ENCODE results near the gene SATL1.
"Not testable (repeated sequence)": the region's sequence is repeated elsewhere in the genome, so short reads cannot be mapped to it uniquely, and the experiment has no call there.

Gene SATL1, protein sequence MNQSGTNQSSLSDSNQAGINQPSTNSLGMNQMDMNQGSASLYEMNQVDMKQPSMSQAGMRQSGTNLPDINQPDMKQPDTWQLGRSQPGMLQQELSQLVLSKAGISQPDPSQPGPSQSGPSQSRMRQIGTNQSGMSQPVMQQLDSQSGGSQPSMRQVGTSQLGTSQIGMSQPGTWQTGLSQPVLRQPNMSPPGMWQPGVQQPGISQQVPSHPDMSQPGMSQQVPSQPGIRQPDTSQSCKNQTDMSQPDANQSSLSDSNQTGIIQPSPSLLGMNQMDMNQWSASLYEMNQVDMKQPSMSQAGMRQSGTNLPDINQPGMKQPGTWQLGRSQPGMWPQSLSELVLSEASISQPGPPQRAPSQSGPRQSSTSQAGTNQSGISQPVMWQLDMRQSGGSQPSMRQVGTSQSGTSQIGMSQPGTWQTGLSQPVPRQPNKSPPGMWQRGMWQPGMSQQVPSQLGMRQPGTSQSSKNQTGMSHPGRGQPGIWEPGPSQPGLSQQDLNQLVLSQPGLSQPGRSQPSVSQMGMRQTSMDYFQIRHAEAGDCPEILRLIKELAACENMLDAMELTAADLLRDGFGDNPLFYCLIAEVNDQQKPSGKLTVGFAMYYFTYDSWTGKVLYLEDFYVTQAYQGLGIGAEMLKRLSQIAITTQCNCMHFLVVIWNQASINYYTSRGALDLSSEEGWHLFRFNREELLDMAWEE

DNA sequence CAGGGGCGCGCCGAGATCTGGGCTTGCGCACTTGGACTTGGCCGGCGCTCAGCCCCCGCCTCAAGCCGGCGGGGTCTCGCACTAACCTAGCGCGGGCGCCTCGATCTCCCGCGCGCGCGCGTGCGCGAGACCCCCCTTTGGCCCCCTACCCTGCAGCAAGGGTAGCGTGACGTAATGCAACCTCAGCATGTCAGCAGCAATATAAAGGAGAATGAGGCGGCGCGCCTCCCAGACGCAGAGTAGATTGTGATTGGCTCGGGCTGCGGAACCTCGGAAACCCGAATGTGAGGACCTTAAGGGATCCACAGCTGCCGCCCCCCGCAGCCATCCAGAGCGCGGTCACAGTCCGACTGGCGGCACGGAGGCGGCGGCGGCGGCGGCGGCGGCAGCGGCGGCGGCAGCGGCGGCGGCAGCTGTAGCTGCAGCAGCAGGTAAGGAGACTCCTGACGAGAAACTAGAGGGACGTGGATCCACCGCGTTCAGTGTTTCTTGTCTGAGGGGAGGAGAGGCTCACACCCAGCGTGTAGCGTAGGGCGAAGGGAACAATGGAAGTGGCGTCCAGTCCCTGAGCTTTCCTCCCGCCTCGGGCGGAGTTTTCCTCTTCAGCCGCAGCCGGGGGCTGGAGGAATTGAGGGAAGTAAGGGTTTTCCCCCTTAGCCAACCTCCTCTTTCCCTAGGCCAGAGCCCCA lies at the start of gene SATL1, which contains the start of gene ZNF711:
SATL1 (minus strand) TSS at position 19 of the 689 bp plus-strand sequence. CDS start 134,811 bp downstream, outside the sequence.
ZNF711 (plus strand) TSS at position 231 of the 689 bp plus-strand sequence. CDS start 3,582 bp downstream, outside the sequence.
- H3K27ac ChIP-seq = peak within 1 kb of the TSS in 6 of 21 experiments; percentile 17 to 65 (median 45)

DNA sequence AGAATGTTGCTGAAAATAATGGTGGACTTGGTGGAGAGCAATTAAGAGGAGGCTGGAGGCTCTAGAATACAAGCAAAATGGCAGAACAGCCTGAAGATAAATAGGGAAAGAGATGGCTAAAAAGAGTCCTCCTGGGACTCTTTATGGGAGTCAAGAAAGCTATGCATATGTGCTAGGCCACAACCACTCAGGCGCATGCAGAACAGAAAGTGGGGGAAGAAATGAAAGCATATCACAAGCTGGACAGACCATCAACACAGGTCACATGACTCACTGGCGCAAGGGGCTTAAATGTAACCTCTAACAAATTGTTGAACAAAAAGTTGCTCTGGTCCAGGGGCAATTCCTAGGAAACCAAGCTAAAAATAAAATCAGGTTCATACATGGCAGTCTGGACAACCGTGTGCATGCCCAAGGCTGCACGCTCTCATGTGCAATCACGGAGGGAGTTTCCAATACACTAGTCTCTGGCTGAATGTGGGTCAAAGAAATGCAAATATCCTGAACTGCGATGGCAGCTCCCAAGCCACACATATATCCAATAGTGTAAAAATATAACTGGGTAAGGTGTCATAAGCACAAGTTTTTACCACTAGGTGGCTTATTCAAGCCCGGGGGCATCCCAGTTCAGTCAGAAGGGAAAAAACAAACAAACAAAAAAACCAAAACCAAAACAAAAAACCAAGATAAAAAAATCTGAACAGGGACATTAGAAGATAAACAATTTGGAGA lies 45.6 kb upstream of the SATL1 start:
- no peak overlapping the region for H3K4me3 ChIP-seq
- H3K27ac ChIP-seq = no peak overlapping the region

More for the DNA sequence above, at the start of gene SATL1, which contains the start of gene ZNF711:
- peak within 1 kb of the TSS; percentile 30 to 57 (median 43) for H3K4me3 ChIP-seq

DNA sequence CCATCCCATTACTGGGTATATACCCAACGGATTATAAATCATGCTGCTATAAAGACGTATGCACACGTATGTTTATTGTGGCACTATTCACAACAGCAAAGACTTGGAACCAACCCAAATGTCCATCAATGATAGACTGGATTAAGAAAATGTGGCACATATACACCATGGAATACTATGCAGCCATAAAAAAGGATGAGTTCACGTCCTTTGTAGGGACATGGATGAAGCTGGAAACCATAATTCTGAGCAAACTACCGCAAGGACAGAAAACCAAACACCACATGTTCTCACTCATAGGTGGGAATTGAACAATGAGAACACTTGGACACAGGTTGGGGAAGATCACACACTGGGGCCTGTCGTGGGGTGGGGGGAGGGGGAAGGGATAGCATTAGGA lies 41.7 kb upstream of the SATL1 start:
- H3K4me3 ChIP-seq, H3K27ac ChIP-seq: not testable (repeated sequence)

DNA sequence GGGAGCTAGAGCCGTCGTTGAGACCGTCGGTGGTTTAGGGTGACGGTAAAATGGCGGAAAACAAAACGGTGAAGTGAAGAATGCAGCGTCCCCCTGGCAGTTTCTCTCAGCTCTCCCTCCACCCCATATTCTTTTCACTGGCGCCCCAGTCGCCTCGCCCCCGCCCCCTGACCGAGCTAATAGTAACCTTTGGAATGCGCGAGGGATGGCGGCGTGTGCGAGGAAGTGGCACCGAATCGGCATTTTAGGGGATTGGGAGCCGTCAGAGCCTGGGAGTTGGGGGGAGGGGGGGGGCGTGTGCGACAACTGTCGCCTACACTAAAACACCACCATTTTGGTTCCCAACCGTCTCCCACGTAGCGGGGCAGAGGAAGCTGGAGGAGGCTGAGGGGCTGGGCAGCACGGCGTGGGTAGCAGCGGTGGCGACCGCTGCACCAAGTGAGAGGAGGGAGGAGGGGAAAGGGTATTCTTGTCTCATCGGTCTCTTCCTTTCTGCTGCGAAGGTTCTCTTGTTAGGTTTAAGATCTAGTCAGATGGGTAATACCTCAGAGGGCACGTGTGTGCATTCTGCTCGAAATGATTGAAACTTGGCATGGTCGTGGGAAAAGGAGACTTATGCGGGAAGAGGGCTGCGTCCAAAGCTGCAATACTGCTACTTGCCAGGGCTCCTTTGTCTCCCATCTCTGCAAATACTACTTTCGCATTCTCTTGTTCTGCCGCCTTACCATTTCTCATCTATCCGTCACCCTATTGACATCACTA lies 1.1 kb upstream of the SATL1 start:
- H3K4me3 ChIP-seq = peak overlapping the region; percentile 30 to 57 (median 43)
- peak overlapping the region in 6 of 21 experiments; percentile 17 to 65 (median 45) for H3K27ac ChIP-seq

DNA sequence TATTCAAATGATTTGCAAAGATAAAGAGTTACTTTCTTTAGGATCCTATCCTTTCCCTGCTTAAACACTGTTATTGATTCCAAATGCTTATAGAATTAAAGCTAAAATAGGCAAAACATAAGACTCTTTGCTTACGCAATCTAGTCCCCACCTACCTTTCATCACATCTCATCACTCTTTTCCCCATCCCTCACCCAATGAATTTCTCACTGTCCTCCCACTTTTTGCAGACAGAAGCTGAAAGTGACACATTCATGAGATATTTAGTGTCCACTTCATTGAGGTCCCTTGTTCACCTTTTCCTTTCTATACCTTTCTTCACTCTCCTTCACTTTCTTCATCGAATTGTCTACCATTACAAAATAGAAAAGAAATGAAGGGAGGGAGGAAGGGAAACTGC lies 424 bp downstream of the SATL1 start:
- Histone ChIP-seq H3K4me3 (peak overlapping the region in 2 of 7 experiments; percentile 36 to 57), H3K27ac (no peak overlapping the region)

DNA sequence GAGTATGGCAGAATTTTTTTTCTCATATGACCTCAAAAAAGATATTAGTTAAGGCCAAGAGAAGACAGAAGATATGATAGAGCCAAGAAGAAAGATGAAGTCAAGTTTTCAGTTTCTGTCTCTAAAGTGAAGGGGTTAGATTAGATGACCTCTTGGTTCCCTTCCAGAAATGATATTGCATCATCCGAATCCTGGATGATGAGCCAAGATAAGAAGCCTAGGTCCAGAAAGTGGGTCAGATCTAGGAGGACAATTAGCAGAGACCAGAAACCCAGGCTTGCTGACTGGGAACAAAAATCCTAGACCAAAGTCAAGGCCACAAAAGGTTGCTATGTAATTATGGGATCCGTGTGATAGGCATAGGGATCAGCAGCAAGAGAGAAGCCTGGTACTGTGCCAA lies 20.2 kb downstream of the SATL1 start:
- H3K27ac ChIP-seq = no peak overlapping the region
- H3K4me3 ChIP-seq = no peak overlapping the region

DNA sequence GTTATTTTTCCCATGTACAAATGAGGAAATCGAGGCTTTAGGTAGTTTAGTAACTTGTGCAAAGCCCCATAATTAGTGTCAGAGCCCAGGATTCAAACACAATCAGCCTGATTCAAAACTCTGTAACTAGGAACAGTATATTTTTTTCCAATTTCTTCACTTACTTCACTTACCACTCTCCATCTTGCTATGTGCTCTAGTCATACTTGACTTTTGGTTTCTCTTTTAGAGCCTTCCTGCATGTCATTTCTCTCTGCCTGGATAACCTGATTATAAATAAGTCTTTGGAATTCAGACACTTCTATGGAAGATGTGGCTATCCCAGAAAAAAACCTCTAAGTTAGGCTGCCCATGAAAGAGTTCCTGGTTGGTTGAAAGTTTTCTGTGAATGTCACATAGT lies 22.2 kb downstream of the SATL1 start:
- no peak overlapping the region for H3K4me3 ChIP-seq
- H3K27ac ChIP-seq = no peak overlapping the region

DNA sequence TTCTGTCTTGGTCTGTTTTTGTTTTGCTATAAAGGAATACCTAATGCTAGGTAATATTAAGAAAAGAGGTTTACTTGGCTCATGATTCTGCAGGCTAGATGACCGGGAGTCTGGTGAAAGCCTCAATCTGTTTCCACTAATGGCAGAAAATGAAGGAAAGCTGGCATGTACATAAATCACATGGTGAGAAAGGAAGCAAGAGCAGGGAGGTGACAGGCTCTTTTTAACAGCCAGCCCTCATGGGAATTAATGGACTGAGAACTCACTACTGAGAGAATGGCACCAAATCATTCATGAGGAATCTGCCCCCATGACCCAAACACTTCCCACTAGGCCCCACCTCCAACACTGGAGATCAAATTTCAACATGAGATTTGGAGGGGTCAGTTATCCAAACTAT lies 27.6 kb downstream of the SATL1 start:
- H3K27ac ChIP-seq = no peak overlapping the region

DNA sequence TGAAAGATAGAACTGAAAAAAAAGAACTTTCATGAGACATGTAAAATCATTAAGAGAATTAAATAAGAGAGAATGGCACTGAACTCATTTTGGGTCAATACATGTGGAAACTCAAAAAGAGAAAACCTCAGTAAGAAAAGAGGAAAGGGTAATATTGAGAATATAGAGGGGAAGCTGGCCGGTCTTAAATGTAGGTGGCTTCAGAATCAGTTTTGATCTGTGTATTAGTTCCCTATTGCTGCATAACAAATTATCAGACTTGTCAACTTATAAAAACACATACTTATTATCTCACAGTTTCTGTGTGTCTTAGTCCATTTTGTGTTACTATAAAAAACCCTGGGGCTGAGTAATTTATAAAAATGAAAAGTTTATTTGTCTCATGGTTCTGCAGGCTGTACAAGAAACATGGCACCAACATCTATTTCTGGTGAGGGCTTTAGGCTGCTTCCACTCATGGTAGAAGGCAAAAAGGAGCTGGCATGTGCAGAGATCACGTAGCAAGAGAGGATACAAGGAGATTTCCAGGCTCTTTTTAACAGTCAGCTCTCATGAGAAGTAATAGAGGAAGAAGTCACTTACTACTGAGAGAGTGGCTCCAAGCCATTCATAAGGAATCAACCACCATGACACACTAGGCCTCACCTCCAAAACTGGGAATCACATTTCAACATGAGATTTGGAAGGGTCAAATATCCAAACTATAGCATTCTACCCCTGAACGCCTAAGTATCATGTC lies 29.6 kb downstream of the SATL1 start:
- no peak overlapping the region for H3K4me3 ChIP-seq
- no peak overlapping the region for H3K27ac ChIP-seq

More for the DNA sequence above, 27.6 kb downstream of the SATL1 start:
- no peak overlapping the region for H3K4me3 ChIP-seq

DNA sequence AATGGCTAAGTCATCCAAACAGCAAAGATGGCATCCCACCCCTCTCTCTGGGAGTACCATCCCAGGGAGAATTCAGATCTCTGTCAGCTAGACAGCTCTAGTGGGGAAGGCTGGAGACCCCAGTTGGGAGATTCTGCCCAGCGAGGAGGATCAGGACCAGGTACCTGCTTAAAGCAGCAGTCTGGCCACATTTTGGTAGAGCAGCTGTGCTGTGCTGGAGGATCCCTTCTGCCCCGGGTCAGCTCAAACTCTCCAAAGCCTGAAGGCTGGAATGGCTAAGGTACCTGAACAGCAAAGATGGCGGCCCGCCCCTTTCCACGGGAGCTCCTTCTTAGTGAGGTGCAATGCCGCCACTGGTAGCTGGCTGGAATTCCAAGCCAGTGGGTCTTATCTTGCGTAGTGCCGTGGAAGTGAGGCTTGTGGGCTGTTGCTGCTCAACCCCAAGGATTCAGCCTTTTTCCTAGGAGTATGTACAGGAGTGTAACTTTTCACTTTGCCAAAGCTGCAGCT lies 40.1 kb downstream of the SATL1 start:
- H3K27ac ChIP-seq = no peak overlapping the region
- H3K4me3 ChIP-seq = no peak overlapping the region

DNA sequence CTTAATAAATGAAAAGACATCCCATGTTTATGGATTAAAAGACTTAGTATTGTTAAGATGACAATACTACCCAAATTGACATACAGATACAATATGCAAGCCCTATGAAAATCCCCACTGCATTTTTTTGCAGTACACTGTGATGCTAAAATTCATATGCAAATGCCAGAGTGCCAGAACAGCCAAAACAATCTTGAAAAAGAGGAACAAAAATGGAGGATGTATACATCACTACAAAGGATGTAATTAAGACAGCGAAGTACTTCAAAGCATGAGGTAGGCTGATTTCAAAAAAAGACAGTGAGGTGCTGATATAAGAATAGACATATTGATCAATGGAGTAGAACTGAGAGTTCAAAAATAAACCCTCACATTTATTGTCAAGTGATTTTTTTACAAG lies 47.3 kb downstream of the SATL1 start:
- no peak overlapping the region for H3K4me3 ChIP-seq
- no peak overlapping the region for H3K27ac ChIP-seq

DNA sequence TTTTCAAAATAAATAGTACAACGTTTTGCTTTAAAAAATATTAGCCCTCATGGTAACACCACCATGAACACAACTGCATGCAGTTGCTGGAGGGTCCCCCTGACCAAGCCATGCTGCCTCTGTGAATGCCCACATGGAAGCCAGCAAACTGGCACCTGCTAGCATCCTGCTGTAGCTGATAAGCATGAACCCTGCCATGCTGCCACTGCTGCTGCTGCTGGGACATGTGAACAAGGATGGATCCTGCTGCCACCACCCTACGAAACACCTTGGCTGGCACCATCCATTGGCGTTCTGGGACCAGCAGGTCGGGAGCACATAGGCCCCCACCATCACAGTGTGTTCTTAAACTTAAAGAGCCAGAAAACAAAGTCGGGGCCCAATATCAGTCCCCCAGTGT lies 83.9 kb downstream of the SATL1 start:
- Histone ChIP-seq H3K4me3 (no peak overlapping the region), H3K27ac (no peak overlapping the region)

DNA sequence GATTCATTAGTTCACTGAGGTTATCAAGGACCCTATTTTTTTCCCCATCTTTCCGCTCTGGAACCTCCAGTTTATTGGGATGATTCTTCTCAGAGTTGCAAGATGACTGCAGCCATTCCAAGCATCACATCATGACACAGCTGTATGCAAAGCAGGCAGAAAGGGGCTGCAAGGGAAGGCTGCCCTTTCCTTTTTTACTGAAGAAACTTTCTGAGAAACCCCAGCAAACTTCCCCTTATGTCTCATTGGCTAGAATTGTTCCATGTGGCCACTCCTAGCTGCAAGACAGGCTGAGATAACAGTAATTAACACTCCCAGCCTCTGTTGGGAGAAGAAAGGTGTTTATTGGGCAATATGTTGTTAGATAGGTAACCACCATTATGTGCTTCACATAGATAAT lies 102.6 kb downstream of the SATL1 start:
- Histone ChIP-seq H3K4me3 (no peak overlapping the region), H3K27ac (no peak overlapping the region)

DNA sequence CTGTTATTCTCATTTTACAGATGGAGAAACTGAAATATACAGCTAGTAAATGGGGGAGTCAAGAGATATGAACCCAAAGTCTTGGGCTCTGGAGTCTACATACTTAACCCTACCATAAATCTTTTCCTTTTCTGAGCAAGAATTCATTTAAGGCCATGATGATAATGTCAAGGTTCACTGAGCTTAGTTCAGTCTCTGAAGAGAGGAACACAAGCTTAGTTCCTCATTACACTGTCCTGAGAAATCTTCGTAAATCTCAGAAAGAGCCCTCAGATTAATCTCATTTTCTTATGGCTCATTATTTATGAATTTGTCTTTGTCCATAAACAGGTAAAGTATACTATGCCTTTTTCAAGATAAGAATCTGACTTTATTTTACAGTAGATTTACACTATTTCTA lies 104.2 kb downstream of the SATL1 start:
- Histone ChIP-seq H3K4me3 (no peak overlapping the region), H3K27ac (no peak overlapping the region)

DNA sequence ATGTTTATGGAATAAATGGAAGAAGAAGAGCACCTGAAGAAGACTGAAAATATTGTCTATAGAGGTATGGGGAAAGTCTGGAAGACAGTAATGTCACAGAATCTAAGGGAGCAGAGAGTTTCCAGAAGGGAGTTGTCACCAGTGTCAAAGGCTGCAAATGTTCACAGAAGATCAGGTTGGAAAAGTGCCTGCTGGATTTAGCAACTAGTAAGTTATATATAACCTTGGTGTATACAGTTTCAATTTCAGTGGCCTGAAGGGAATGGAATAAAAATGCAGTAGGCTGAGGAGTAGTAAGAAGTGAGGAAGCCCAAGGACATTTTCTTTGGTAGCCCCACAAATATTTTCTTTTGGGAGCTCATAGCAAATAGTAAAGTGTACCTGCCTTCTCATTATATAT lies 107.2 kb downstream of the SATL1 start:
- H3K27ac ChIP-seq = no peak overlapping the region
- no peak overlapping the region for H3K4me3 ChIP-seq

DNA sequence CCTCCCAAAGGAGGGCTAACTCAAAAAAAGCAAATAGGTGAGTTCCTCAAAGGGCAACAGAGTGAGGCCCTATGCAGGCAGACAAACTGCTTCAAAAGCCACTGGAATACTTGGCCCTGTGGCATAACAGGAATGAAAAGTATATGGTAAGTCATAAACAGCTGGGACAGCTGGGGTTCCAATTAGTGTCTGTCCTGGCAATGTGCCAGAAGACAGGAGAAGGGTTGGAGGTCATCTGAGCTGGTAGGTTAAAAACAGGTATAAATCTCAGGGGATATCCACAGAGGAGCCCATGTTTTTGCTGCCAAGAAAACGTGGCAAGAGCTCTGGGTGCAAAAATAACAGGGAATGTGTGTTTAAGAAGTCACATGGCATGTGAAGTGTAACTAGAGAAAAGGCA lies 128.3 kb downstream of the SATL1 start:
- no peak overlapping the region for H3K27ac ChIP-seq

DNA sequence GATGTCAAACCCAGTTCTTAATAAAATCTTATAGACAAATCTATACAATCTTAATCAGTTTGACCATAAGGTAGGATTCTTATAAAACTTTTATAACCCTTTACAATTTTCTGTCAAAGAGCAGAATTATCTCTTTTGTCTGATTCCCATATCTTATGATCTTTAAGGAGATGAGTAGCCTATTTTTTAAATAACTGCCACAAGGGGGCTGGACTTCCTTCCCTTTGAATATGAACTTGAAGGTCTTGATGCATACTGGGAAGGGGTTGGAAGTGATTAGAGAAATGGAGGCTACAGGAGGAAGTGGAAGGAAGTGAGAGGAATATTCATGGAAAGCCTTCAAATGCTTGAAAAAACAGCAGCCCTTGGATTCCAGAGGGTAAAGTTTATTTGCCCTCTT lies 128.8 kb downstream of the SATL1 start:
- H3K27ac ChIP-seq = no peak overlapping the region
- no peak overlapping the region for H3K4me3 ChIP-seq

More for the DNA sequence above, 128.3 kb downstream of the SATL1 start:
- no peak overlapping the region for H3K4me3 ChIP-seq

DNA sequence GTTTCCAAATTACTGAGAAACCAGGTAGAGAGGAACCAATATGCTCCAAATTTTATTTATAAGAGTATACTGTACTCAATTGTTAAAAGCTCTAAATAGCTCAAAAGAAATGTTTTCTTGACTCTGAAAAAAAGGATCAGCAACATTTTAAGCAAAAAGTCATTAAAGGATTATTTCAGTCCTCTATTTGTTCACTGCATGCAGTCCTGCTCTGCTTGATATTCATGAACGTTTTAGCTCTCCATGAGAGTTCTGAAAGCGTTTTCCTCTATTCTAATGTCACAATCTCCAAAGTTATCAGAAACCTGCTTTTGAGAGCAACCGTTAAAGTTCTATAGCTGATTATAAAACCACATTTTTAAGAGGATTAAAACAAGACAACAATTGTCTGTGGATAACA lies 129.4 kb downstream of the SATL1 start:
- H3K4me3 ChIP-seq = no peak overlapping the region
- no peak overlapping the region for H3K27ac ChIP-seq
